GM19452 (cell line): ENCODE results near the gene CHRM4.

Experiments used
- ATAC-seq: cut with Tn5 transposase; IDR thresholded peaks from one replicate; pipeline ENCODE4 v1.9.1; 2021; ENCODE audit not compliant: unreplicated experiment

Gene CHRM4

GRCh38 chr11:46350695-46351094 lies 40.9 kb downstream of the CHRM4 start:
- ATAC-seq, result no peak

- no peak for ATAC-seq
Measured at GRCh38 chr11:46348566-46349401, 42.8 kb downstream of the CHRM4 start.

GRCh38 chr11:46347637-46348311 lies 43.8 kb downstream of the CHRM4 start:
- no peak for ATAC-seq

GRCh38 chr11:46346886-46347636 lies 44.5 kb downstream of the CHRM4 start, which contains the start of gene DGKZ:
TSS of gene DGKZ (plus strand) at chr11:46347463. CDS start at chr11:46347660, 197 bp downstream.
- ATAC-seq, result peak; percentile 55

- no peak for ATAC-seq
Measured at GRCh38 chr11:46345881-46346484, 45.6 kb downstream of the CHRM4 start.

- ATAC-seq, result no peak
Measured at GRCh38 chr11:46345131-46345597, 46.4 kb downstream of the CHRM4 start.

GRCh38 chr11:46343520-46343919 lies 48.1 kb downstream of the CHRM4 start:
- no peak for ATAC-seq

GRCh38 chr11:46342239-46342638 lies 49.3 kb downstream of the CHRM4 start:
- ATAC-seq, result no peak

- no peak for ATAC-seq
Measured at GRCh38 chr11:46341454-46341853, 50.1 kb downstream of the CHRM4 start.

GRCh38 chr11:46339816-46340215 lies 51.8 kb downstream of the CHRM4 start:
- no peak for ATAC-seq

- no peak for ATAC-seq
Measured at GRCh38 chr11:46338988-46339666, 52.4 kb downstream of the CHRM4 start.

- ATAC-seq, result no peak
Measured at GRCh38 chr11:46338636-46338987, 53.0 kb downstream of the CHRM4 start.

GRCh38 chr11:46337626-46338345 lies 53.8 kb downstream of the CHRM4 start:
- no peak for ATAC-seq

GRCh38 chr11:46336563-46337180 lies 54.9 kb downstream of the CHRM4 start:
- ATAC-seq, result no peak

GRCh38 chr11:46335890-46336562 lies 55.5 kb downstream of the CHRM4 start:
- ATAC-seq, result no peak

GRCh38 chr11:46335271-46335670 lies 56.3 kb downstream of the CHRM4 start:
- no peak for ATAC-seq

- no peak for ATAC-seq
Measured at GRCh38 chr11:46334211-46334610, 57.4 kb downstream of the CHRM4 start.
